Mammary epithelial cell (primary cell): ENCODE results near the gene SLC7A1.

Source experiments
- EZH2 ChIP-seq: IDR thresholded peaks from 2 replicates; pipeline ENCODE4 v1.6.1; 2012; ENCODE audit warnings: low read length, inconsistent platforms, borderline replicate concordance
- TF ChIP-seq, protein P1 (sequence below), 2 donors: IDR thresholded peaks in 1 of 2; conservative IDR thresholded peaks in 1 of 2; 2 replicates each; pipeline ENCODE4 v1.5.1; 2011 to 2012; ENCODE audit warnings: inconsistent platforms in 2 of 2, low read length in 2 of 2, mild to moderate bottlenecking in 2 of 2, control low read depth in 1 of 2, low read depth in 1 of 2; ENCODE audit not compliant: insufficient read depth in 1 of 2; ENCODE audit errors: extremely low read depth in 1 of 2

GRCh38 chr13:29522044-29522685 is 73.3 kb downstream of the SLC7A1 start:
- TF ChIP-seq, protein P1, sequence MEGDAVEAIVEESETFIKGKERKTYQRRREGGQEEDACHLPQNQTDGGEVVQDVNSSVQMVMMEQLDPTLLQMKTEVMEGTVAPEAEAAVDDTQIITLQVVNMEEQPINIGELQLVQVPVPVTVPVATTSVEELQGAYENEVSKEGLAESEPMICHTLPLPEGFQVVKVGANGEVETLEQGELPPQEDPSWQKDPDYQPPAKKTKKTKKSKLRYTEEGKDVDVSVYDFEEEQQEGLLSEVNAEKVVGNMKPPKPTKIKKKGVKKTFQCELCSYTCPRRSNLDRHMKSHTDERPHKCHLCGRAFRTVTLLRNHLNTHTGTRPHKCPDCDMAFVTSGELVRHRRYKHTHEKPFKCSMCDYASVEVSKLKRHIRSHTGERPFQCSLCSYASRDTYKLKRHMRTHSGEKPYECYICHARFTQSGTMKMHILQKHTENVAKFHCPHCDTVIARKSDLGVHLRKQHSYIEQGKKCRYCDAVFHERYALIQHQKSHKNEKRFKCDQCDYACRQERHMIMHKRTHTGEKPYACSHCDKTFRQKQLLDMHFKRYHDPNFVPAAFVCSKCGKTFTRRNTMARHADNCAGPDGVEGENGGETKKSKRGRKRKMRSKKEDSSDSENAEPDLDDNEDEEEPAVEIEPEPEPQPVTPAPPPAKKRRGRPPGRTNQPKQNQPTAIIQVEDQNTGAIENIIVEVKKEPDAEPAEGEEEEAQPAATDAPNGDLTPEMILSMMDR (conservative IDR thresholded peaks at IDR 0.05 in 1 of 2, IDR thresholded peaks at IDR 0.05 in 1 of 2; ENCODE audit: extremely low read depth in 1 of 2, insufficient read depth in 1 of 2, low read depth in 1 of 2, low read length in 2 of 2): no peak
- TF ChIP-seq EZH2: no peak
